Measurements from ENCODE around the gene ARHGAP42. TPM values are rescaled to one million over a fixed set of nuclear protein-coding genes. Genes with fewer than 3 reads are reported as not detected.

ARHGAP42 gene
- total and polyA plus RNA-seq, 3 donors from 2014 or later, result 9.8 to 12.1 (median 10.4) TPM

- Histone ChIP-seq H3K27ac (no peak overlapping the region), H3K4me1 (no peaks in the 10 kb centered on the region), H3K27me3 (no peaks in the 10 kb centered on the region), H3K4me3 (no peak overlapping the region), H3K9me3 (no peaks in the 10 kb centered on the region), H3K36me3 (ENCODE audit: low read depth, missing control alignments) (no peaks in the 10 kb centered on the region)
- DNase-seq, result no peak
- TF ChIP-seq, protein P1, sequence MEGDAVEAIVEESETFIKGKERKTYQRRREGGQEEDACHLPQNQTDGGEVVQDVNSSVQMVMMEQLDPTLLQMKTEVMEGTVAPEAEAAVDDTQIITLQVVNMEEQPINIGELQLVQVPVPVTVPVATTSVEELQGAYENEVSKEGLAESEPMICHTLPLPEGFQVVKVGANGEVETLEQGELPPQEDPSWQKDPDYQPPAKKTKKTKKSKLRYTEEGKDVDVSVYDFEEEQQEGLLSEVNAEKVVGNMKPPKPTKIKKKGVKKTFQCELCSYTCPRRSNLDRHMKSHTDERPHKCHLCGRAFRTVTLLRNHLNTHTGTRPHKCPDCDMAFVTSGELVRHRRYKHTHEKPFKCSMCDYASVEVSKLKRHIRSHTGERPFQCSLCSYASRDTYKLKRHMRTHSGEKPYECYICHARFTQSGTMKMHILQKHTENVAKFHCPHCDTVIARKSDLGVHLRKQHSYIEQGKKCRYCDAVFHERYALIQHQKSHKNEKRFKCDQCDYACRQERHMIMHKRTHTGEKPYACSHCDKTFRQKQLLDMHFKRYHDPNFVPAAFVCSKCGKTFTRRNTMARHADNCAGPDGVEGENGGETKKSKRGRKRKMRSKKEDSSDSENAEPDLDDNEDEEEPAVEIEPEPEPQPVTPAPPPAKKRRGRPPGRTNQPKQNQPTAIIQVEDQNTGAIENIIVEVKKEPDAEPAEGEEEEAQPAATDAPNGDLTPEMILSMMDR (IDR thresholded peaks at IDR 0.05), result no peak
- TF ChIP-seq POLR2A (IDR thresholded peaks at IDR 0.05), result no peak
- 95 to 96% methylated on average over 5 of the region's 5 CpGs for WGBS, 2 donors
- intact Hi-C loops (cut with DNase I; ENCODE audit: low total_unique reads), result loop anchor here (10.0 kb wide), 2 partner anchors 167 to 267 kb away; partner anchors contain the start of gene ARHGAP42
These were observed 164.6 kb downstream of the ARHGAP42 start for GRCh38 chr11:100851584-100852152.

GRCh38 chr11:100855466-100856067 is 168.5 kb downstream of the ARHGAP42 start:
- TF ChIP-seq, protein P1 (IDR thresholded peaks at IDR 0.05), result peak; percentile 33 to 54 (median 49)
- no peak for TF ChIP-seq POLR2A (IDR thresholded peaks at IDR 0.05)
- H3K36me3 ChIP-seq (ENCODE audit: low read depth, missing control alignments), result no peaks in the 10 kb centered on the region
- H3K27me3 ChIP-seq, result no peaks in the 10 kb centered on the region
- DNase-seq, result no peak
- intact Hi-C loops (cut with DNase I; ENCODE audit: low total_unique reads), result loop anchor here (10.0 kb wide), 2 partner anchors 171 to 271 kb away; partner anchors contain the start of gene ARHGAP42
- H3K9me3 ChIP-seq, result no peaks in the 10 kb centered on the region
- no peak overlapping the region for H3K27ac ChIP-seq
- H3K4me3 ChIP-seq, result no peak overlapping the region
- H3K4me1 ChIP-seq, result no peaks in the 10 kb centered on the region
- WGBS, 2 donors, result 13 to 30% methylated on average over 1 of the region's 1 CpG

DNA sequence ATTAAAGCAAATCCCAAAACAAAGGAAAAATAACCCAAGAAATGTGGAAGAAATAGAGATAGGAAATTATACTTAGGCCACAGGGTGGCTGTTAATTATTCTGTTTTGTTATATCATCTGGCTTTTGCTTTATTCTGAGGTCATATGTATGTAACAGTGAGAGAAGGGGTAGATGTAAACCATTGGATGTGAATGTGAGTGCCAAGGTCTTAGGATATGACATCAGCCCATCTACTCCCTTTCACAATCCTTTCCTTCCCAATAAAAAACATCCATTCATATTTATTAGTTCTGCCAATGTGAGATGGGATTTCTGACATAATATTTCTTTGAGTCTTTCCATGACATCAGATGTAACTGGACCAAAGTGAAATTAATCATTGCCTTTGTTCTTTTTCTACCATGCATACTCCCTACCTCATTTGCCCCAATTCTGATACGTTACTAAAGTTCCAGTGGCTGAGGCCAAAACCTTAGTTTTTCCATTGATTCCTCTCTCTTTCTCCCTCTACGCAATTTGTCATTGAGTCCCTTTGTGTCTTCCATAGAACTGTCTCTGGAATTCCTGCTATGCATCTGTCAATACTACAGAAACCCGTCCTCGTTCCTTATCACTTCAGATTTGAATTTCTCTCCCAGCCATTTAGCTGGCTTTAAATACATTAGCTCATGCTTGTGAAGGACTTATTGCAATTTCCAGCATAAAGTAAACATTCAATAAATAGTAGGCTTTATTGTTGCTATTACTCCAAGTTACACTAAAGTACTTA is 170.3 kb downstream of the ARHGAP42 start:
- WGBS, 2 donors, result 76 to 84% methylated on average over 4 of the region's 4 CpGs
- H3K9me3 ChIP-seq, result no peaks in the 10 kb centered on the region
- intact Hi-C loops (cut with DNase I; ENCODE audit: low total_unique reads), result loop anchor here (10.0 kb wide), 2 partner anchors 173 to 273 kb away; partner anchors contain the start of gene ARHGAP42
- H3K27me3 ChIP-seq, result no peaks in the 10 kb centered on the region
- no peak for TF ChIP-seq POLR2A (IDR thresholded peaks at IDR 0.05)
- H3K27ac ChIP-seq, result no peak overlapping the region
- no peaks in the 10 kb centered on the region for H3K4me1 ChIP-seq
- H3K36me3 ChIP-seq (ENCODE audit: low read depth, missing control alignments), result no peaks in the 10 kb centered on the region
- H3K4me3 ChIP-seq, result no peak overlapping the region
- no peak for DNase-seq

- no peak for TF ChIP-seq POLR2A (IDR thresholded peaks at IDR 0.05)
- TF ChIP-seq, protein P1 (IDR thresholded peaks at IDR 0.05), result no peak
- Histone ChIP-seq H3K27ac (no peak overlapping the region), H3K27me3 (no peaks in the 10 kb centered on the region), H3K36me3 (ENCODE audit: low read depth, missing control alignments) (no peaks in the 10 kb centered on the region), H3K4me3 (no peak overlapping the region), H3K4me1 (no peaks in the 10 kb centered on the region), H3K9me3 (no peaks in the 10 kb centered on the region)
- DNase-seq, result no peak
- 92 to 95% methylated on average over 7 of the region's 7 CpGs for WGBS, 2 donors
- intact Hi-C loops (cut with DNase I; ENCODE audit: low total_unique reads), result no loop called here
These were observed 173.4 kb downstream of the ARHGAP42 start for GRCh38 chr11:100860318-100861155.

Measured in testis (tissue), 3 donors.